Left forelimb (tissue), 1 donor: ENCODE results near the gene NARS2.

ENCODE experiments used
- DNase-seq: peaks from one replicate; pipeline ENCODE4 v3.0.0-alpha.2; 2018; ENCODE audit warnings: low spot score

The NARS2 gene

GRCh38 chr11:78432956-78433355 is 141.7 kb downstream of the NARS2 start:
- no peak for DNase-seq

- DNase-seq, result no peak
Measured at GRCh38 chr11:78432058-78432515, 142.6 kb downstream of the NARS2 start.

GRCh38 chr11:78429660-78430059 is 145.0 kb downstream of the NARS2 start:
- no peak for DNase-seq

- DNase-seq, result no peak
Measured at GRCh38 chr11:78429209-78429608, 145.5 kb downstream of the NARS2 start.

GRCh38 chr11:78428773-78429172 is 145.9 kb downstream of the NARS2 start:
- DNase-seq, result no peak

GRCh38 chr11:78428266-78428636 is 146.4 kb downstream of the NARS2 start:
- DNase-seq, result no peak

GRCh38 chr11:78427615-78428265 is 146.9 kb downstream of the NARS2 start:
- DNase-seq, result no peak

- DNase-seq, result no peak
Measured at GRCh38 chr11:78426845-78427244, 147.8 kb downstream of the NARS2 start.

GRCh38 chr11:78425399-78426070 is 149.1 kb downstream of the NARS2 start:
- no peak for DNase-seq

GRCh38 chr11:78424334-78425270 is 150.1 kb downstream of the NARS2 start:
- no peak for DNase-seq

- DNase-seq, result no peak
Measured at GRCh38 chr11:78423241-78423640, 151.4 kb downstream of the NARS2 start.

GRCh38 chr11:78420796-78421209 is 153.9 kb downstream of the NARS2 start:
- no peak for DNase-seq

- peak; percentile 74 for DNase-seq
Measured at GRCh38 chr11:78420255-78420764, 154.4 kb downstream of the NARS2 start.

GRCh38 chr11:78419327-78419726 is 155.3 kb downstream of the NARS2 start:
- no peak for DNase-seq

GRCh38 chr11:78418584-78419211 is 156.0 kb downstream of the NARS2 start:
- no peak for DNase-seq

- peak; percentile 88 for DNase-seq
Measured at GRCh38 chr11:78417888-78418583, 156.6 kb downstream of the NARS2 start.

- DNase-seq, result no peak
Measured at GRCh38 chr11:78417175-78417887, 157.3 kb downstream of the NARS2 start, which contains the start of gene GAB2. GAB2 (minus strand) TSS chr11:78417820; CDS start chr11:78417720, 100 bp downstream.

GRCh38 chr11:78416285-78417174 is 158.1 kb downstream of the NARS2 start:
- peak; percentile 85 for DNase-seq

GRCh38 chr11:78415338-78415737 is 159.3 kb downstream of the NARS2 start:
- DNase-seq, result no peak
